ENCODE data around the gene HBM.
"Not testable (repeated sequence)": the region's sequence is repeated elsewhere in the genome, so short reads cannot be mapped to it uniquely, and the experiment has no call there.

HBM gene

GRCh38 chr16:144797-145252 lies 21.0 kb upstream of the HBM start:
- no peak for DNase-seq (ENCODE audit: low read depth)
- H3K4me3 ChIP-seq (ENCODE audit: low read depth, low read length) = no peak overlapping the region
- TF ChIP-seq CTCF (IDR thresholded peaks at IDR 0.05; ENCODE audit: insufficient read depth, low read depth, low read length, missing control alignments) = no peak

GRCh38 chr16:146646-147045 lies 19.1 kb upstream of the HBM start:
- H3K4me3 ChIP-seq (ENCODE audit: low read depth, low read length) = no peak overlapping the region
- DNase-seq (ENCODE audit: low read depth) = no peak
- no peak for TF ChIP-seq CTCF (IDR thresholded peaks at IDR 0.05; ENCODE audit: insufficient read depth, low read depth, low read length, missing control alignments)

DNA sequence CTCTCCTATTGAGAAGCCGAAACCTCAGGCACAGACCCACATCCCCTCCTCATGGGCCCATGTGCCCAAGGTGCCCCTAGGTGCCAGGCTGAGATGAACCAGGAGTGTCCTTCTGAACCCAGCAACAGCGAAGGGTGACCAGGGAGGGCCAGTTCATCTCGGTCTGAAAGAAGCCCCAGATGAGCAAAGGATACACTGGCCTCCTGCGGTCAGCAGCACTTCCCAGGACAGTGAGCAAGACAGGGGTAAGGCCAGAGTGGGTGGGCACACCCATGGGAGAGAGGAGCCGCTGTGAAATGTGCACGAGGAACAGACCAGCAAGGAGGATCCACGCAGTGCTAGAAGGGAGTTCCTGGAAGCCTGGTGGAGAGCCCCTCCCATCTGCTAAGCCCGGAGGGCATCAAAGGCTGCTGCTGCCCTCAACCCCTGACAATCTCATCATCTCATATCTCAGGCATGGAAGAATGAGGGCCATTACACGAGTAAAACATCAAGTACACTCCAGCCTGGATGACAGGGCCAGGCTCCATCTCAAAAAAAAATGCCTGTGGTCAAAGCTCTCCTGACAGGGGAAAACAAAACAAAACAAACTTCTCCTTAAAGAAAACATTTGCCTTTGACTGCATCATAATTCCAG lies 16.6 kb upstream of the HBM start:
- TF ChIP-seq CTCF (IDR thresholded peaks at IDR 0.05; ENCODE audit: insufficient read depth, low read depth, low read length, missing control alignments) = no peak
- H3K4me3 ChIP-seq (ENCODE audit: low read depth, low read length) = no peak overlapping the region
- DNase-seq (ENCODE audit: low read depth) = no peak

DNA sequence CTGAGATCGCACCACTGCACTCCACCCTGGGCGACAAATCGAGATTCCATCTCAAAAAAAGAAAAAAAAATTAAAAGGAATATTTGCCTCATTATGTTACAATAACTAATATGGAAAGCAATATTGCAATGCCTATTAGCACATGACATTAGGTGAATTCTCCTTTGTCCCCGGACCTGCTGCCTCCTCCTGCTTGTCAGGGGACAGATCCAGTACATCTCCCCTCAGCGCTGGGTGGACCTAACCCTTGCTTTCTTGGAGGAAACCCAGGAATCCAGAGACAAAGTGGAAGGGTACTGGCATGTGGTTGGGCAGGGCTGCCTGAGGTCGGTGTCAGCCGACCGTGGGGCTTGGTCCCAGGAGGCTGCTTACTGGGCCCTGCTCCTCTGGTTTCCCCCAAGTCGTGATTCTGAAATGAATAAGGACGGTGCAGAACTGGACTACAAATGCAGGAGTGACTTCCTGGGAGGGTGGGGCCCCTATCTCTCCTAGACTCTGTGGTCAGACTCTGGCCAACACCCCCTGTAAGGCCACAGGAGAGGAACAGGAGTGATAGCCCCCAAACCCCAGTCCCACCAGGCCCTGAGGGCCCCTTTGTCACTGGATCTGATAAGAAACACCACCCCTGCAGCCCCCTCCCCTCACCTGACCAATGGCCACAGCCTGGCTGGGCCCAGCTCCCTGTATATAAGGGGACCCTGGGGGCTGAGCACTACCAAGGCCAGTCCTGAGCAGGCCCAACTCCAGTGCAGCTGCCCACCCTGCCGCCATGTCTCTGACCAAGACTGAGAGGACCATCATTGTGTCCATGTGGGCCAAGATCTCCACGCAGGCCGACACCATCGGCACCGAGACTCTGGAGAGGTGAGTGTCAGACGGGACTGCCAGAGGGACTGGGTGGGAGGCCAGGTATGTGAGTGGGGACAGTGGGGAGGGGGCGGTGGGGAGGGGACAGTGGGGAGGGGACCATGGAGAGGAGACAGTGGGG lies 13.3 kb upstream of the HBM start, which contains the start of gene HBZ:
TSS of gene HBZ (plus strand) at position 504 of the 988 bp plus-strand sequence. CDS start at position 770, 266 bp downstream.
- no peak for TF ChIP-seq CTCF (IDR thresholded peaks at IDR 0.05; ENCODE audit: insufficient read depth, low read depth, low read length, missing control alignments)
- peak; percentile 28 for DNase-seq (ENCODE audit: low read depth)
- H3K4me3 ChIP-seq (ENCODE audit: low read depth, low read length) = no peak within 1 kb of the TSS

- DNase-seq (ENCODE audit: low read depth); H3K4me3 ChIP-seq (ENCODE audit: low read depth, low read length): not testable (repeated sequence)
Measured at GRCh38 chr16:153129-153521, 12.7 kb upstream of the HBM start.

DNA sequence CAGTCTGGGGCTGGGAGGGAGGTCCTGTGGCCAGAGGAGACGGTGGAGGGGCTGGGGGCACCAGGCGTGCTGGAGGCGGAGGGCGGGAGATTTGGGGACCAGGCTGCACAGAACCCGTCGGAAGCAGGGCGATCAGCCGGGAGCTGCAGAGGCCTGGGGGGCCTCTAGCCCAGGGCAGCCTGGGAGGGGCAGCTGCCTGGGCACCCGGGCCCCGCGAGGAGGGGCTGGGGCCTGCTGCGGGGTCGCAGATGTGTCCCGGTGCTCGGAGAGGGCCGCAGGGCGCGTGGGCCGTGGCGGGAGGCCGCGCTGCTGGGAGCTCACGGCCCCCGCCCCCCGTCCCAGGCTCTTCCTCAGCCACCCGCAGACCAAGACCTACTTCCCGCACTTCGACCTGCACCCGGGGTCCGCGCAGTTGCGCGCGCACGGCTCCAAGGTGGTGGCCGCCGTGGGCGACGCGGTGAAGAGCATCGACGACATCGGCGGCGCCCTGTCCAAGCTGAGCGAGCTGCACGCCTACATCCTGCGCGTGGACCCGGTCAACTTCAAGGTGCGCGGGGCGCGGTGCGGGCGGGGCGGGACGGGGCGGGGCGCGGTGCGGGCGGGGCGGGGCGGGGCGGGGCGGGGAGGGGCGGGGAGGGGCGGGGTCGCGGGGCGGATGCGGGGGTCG lies 12.1 kb upstream of the HBM start:
- DNase-seq (ENCODE audit: low read depth); H3K4me3 ChIP-seq (ENCODE audit: low read depth, low read length): not testable (repeated sequence)

- peak overlapping the region; percentile 24 for H3K4me3 ChIP-seq (ENCODE audit: low read depth, low read length)
- no peak for DNase-seq (ENCODE audit: low read depth)
- no peak for TF ChIP-seq CTCF (IDR thresholded peaks at IDR 0.05; ENCODE audit: insufficient read depth, low read depth, low read length, missing control alignments)
Measured at GRCh38 chr16:154217-155030, 11.4 kb upstream of the HBM start.

Data from GM12865 (cell line).